Heart left ventricle (tissue), 13 donors: ENCODE data around the gene SLC16A10.

Source experiments
- POLR2A ChIP-seq, 2 donors: fragments of 450-650 bp; IDR thresholded peaks; one replicate each; pipeline ENCODE4 v1.6.1; 2017; ENCODE audit warnings: antibody characterized with exemption in 2 of 2, mild to moderate bottlenecking in 2 of 2, moderate library complexity in 2 of 2
- TF ChIP-seq, protein P1 (sequence below), 12 donors: fragments of 200-600 bp; sonication (generic) in 4 of 12; IDR thresholded peaks; one replicate each; pipeline versions ENCODE4 v1.5.0 to v1.8.0; 2018 to 2022; ENCODE audit warnings: antibody characterized with exemption in 12 of 12, mild to moderate bottlenecking in 5 of 12
- donor health status: ischemic (EF 13 %, LVEDD 7.1; RV severe dilation, severe dysfunction).
- donor health status: DM: no; HTN: yes; CAD: no.
- donor health status: DM: no; HTN: no; CAD: no.
- donor health status: ischemic (EF 25% LVEDD 6.9; RV normal size, moderate dysfunction).
- donor health status: ischemic (EF 25% LVEDD 5.7; RV mildly dilated, moderate dysfunction).
- donor health status: ischemic (EF 35%, LVEDD 5.7; RV mildly dilated, moderate dysfunction).
- donor health status: nonischemic (EF 11% LVEDD 7.7; RV severe dilation, severe dysfunction).
- donor health status: DM: yes; HTN: yes; CAD: no.
- donor health status: PGD.
- donor health status: ischemic (EF 29% LVEDD 5.4; RV normal size, mild dysfunction).
- donor health status: nonischemic (EF 23%, LVEDD 6.1; RV moderate dilation, normal function).

DNA sequence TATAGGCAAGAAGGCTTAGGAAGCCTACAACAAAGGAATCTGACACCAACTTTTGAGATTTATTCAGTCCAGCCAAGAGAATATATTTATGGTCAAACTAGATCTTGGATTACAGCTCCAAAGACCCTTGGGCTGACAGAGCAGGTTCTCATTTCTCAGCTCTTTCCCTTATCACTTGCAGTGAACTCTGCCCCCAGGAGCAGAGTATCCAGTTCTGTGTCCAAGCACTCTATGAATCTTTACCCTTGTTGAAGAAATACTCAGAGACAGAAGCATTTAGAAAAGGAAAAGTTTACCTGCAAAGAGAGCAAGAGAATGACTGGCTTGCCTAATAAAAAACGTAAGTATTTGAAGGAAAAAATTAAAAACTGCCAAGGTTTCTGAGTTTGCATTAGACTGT lies 190.5 kb downstream of the SLC16A10 start:
- TF ChIP-seq, protein P1, sequence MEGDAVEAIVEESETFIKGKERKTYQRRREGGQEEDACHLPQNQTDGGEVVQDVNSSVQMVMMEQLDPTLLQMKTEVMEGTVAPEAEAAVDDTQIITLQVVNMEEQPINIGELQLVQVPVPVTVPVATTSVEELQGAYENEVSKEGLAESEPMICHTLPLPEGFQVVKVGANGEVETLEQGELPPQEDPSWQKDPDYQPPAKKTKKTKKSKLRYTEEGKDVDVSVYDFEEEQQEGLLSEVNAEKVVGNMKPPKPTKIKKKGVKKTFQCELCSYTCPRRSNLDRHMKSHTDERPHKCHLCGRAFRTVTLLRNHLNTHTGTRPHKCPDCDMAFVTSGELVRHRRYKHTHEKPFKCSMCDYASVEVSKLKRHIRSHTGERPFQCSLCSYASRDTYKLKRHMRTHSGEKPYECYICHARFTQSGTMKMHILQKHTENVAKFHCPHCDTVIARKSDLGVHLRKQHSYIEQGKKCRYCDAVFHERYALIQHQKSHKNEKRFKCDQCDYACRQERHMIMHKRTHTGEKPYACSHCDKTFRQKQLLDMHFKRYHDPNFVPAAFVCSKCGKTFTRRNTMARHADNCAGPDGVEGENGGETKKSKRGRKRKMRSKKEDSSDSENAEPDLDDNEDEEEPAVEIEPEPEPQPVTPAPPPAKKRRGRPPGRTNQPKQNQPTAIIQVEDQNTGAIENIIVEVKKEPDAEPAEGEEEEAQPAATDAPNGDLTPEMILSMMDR (IDR thresholded peaks at IDR 0.05): no peak
- TF ChIP-seq POLR2A (IDR thresholded peaks at IDR 0.05): no peak
